ENCODE results near the gene FAAP20. TPM values are rescaled to one million over a fixed set of nuclear protein-coding genes. Genes with fewer than 3 reads are reported as not detected.

The FAAP20 gene
- total and polyA plus RNA-seq, 9 of the 15 experiments (the other 6 are each of a cell fraction or from before 2014, with no cell fraction given) = 0.58 to 143 (median 9.9) TPM

DNA sequence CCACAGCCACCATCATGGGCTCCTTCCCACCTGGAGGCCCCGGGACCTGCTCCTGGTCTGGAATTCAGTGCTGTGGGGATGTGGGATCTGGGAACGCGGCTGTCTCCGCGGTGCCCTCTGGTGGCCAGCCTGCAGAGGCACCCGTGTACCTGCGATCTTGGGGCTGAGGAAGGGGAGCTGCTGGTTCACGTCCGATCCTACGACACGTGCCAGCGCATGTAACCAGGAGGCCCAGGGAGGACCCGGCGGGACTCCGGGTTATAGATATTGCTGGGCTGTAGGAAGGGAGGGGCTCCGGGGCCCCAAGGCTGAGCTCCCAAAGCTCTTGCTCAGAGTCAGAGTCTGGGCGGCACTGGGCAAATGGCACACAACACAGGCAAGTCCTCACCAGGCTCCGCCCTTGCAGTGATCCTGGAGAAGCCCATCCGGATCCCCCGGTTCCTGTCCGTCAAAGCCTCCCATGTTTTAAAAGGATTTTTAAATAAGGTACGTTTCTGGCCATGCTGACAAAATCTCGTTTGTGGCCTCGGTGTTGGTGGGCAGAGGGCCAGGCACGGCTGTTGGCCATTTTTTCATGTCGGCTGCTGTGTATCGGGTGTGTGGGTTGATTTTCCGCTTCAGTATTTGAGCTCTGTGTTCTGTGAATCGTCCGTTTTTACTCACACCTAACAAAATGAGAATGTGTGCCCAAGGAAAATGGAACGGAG, 20.1 kb downstream of the FAAP20 start (continued):
- TF ChIP-seq, protein P1, sequence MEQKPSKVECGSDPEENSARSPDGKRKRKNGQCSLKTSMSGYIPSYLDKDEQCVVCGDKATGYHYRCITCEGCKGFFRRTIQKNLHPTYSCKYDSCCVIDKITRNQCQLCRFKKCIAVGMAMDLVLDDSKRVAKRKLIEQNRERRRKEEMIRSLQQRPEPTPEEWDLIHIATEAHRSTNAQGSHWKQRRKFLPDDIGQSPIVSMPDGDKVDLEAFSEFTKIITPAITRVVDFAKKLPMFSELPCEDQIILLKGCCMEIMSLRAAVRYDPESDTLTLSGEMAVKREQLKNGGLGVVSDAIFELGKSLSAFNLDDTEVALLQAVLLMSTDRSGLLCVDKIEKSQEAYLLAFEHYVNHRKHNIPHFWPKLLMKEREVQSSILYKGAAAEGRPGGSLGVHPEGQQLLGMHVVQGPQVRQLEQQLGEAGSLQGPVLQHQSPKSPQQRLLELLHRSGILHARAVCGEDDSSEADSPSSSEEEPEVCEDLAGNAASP (IDR thresholded peaks at IDR 0.05) = no peak
- no peak for TF ChIP-seq NR3C1 (CRISPR knock-in tag; IDR thresholded peaks at IDR 0.05)
- no peak for TF ChIP-seq KLF1 (tag; IDR thresholded peaks at IDR 0.05)
- TF ChIP-seq, protein P2, sequence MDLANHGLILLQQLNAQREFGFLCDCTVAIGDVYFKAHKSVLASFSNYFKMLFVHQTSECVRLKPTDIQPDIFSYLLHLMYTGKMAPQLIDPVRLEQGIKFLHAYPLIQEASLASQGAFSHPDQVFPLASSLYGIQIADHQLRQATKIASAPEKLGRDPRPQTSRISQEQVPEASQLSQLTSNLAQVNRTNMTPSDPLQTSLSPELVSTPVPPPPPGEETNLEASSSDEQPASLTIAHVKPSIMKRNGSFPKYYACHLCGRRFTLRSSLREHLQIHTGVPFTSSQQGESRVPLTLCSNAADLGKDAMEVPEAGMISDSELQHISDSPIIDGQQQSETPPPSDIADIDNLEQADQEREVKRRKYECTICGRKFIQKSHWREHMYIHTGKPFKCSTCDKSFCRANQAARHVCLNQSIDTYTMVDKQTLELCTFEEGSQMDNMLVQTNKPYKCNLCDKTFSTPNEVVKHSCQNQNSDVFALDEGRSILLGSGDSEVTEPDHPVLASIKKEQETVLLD (IDR thresholded peaks at IDR 0.05) = no peak
- TF ChIP-seq ZNF324 (CRISPR knock-in tag; IDR thresholded peaks at IDR 0.05) = no peak
- TF ChIP-seq, protein P3, sequence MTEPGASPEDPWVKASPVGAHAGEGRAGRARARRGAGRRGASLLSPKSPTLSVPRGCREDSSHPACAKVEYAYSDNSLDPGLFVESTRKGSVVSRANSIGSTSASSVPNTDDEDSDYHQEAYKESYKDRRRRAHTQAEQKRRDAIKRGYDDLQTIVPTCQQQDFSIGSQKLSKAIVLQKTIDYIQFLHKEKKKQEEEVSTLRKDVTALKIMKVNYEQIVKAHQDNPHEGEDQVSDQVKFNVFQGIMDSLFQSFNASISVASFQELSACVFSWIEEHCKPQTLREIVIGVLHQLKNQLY (CRISPR knock-in tag; conservative IDR thresholded peaks at IDR 0.05) = no peak
- no peak for TF ChIP-seq THRAP3 (IDR thresholded peaks at IDR 0.05; ENCODE audit: borderline replicate concordance)
- no peak for TF ChIP-seq CHD2 (IDR thresholded peaks at IDR 0.05; ENCODE audit: low read depth, low read length)
- no peak for TF ChIP-seq TBL1XR1 (IDR thresholded peaks at IDR 0.05; ENCODE audit: low read length in 2 of 2)
- TF ChIP-seq, protein P4, sequence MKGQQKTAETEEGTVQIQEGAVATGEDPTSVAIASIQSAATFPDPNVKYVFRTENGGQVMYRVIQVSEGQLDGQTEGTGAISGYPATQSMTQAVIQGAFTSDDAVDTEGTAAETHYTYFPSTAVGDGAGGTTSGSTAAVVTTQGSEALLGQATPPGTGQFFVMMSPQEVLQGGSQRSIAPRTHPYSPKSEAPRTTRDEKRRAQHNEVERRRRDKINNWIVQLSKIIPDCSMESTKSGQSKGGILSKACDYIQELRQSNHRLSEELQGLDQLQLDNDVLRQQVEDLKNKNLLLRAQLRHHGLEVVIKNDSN (CRISPR knock-in tag; IDR thresholded peaks at IDR 0.05) = no peak
- TF ChIP-seq U2AF2 (optimal IDR thresholded peaks at IDR 0.05; ENCODE audit: low read depth, low read length) = no peak
- TF ChIP-seq, protein P5, sequence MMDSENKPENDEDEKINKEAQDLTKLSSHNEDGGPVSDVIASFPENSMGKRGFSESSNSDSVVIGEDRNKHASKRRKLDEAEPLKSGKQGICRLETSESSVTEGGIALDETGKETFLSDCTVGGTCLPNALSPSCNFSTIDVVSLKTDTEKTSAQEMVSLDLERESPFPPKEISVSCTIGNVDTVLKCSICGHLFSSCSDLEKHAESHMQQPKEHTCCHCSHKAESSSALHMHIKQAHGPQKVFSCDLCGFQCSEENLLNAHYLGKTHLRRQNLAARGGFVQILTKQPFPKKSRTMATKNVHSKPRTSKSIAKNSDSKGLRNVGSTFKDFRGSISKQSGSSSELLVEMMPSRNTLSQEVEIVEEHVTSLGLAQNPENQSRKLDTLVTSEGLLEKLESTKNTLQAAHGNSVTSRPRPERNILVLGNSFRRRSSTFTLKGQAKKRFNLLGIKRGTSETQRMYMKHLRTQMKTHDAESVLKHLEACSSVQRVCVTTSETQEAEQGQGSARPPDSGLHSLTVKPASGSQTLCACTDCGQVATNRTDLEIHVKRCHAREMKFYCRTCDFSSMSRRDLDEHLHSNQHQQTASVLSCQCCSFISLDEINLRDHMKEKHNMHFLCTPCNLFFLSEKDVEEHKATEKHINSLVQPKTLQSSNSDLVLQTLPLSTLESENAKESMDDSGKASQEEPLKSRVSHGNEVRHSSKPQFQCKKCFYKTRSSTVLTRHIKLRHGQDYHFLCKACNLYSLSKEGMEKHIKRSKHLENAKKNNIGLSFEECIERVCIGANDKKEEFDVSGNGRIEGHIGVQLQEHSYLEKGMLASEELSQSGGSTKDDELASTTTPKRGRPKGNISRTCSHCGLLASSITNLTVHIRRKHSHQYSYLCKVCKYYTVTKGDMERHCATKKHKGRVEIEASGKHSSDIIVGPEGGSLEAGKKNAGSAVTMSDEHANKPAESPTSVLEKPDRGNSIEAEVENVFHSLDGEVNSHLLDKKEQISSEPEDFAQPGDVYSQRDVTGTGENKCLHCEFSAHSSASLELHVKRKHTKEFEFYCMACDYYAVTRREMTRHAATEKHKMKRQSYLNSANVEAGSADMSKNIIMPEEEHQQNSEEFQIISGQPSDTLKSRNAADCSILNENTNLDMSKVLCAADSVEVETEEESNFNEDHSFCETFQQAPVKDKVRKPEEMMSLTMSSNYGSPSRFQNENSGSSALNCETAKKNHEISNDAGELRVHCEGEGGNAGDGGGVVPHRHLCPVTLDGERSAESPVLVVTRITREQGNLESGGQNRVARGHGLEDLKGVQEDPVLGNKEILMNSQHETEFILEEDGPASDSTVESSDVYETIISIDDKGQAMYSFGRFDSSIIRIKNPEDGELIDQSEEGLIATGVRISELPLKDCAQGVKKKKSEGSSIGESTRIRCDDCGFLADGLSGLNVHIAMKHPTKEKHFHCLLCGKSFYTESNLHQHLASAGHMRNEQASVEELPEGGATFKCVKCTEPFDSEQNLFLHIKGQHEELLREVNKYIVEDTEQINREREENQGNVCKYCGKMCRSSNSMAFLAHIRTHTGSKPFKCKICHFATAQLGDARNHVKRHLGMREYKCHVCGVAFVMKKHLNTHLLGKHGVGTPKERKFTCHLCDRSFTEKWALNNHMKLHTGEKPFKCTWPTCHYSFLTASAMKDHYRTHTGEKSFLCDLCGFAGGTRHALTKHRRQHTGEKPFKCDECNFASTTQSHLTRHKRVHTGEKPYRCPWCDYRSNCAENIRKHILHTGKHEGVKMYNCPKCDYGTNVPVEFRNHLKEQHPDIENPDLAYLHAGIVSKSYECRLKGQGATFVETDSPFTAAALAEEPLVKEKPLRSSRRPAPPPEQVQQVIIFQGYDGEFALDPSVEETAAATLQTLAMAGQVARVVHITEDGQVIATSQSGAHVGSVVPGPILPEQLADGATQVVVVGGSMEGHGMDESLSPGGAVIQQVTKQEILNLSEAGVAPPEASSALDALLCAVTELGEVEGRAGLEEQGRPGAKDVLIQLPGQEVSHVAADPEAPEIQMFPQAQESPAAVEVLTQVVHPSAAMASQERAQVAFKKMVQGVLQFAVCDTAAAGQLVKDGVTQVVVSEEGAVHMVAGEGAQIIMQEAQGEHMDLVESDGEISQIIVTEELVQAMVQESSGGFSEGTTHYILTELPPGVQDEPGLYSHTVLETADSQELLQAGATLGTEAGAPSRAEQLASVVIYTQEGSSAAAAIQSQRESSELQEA (IDR thresholded peaks at IDR 0.05; ENCODE audit: low read depth) = no peak
- no peak for TF ChIP-seq ZC3H4 (CRISPR knock-in tag; IDR thresholded peaks at IDR 0.05; ENCODE audit: borderline replicate concordance)
- no peak for TF ChIP-seq CCNT2 (IDR thresholded peaks at IDR 0.05; ENCODE audit: borderline replicate concordance, extremely low read depth, insufficient read length, low read depth, low read length)
- TF ChIP-seq DNMT1 (IDR thresholded peaks at IDR 0.05) = no peak
- peak; percentile 79 for TF ChIP-seq BHLHE40 (IDR thresholded peaks at IDR 0.05; ENCODE audit: low read length)
